ENCODE results near the gene TCF25.

DNA sequence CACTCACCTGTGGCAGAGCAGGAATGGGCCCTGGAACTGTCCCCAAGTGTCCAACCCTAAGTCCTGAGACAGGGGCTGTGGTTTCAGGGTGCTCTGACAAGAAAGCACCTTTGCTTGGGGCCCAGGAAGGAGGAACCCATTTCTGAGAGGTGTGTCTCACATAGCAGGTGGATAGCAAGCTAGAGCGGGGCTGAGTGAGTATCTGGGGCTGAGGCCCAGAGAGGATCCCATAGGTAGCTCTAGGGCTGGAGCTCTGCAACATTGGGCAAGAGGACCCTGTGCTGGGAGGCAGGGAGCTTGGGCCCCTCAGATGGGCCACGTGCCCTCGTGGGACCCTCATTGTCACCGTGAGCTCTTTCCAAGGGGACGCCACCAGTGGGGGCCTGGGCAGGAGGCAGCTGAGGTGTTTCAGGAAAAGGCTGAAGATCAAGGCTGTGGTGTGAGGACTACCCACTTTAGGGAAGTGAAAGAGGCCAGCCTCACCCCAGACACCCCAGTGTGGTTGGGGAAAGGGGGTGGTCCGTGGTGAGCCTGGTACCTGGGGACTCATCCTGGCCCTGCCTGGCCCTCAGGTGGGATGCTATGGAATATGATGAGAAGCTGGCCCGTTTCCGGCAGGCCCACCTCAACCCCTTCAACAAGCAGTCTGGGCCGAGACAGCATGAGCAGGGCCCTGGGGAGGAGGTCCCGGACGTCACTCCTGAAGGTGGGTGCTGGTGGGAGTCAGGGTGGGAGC is 80.4 kb downstream of the TCF25 start:
- TF ChIP-seq, protein P1, sequence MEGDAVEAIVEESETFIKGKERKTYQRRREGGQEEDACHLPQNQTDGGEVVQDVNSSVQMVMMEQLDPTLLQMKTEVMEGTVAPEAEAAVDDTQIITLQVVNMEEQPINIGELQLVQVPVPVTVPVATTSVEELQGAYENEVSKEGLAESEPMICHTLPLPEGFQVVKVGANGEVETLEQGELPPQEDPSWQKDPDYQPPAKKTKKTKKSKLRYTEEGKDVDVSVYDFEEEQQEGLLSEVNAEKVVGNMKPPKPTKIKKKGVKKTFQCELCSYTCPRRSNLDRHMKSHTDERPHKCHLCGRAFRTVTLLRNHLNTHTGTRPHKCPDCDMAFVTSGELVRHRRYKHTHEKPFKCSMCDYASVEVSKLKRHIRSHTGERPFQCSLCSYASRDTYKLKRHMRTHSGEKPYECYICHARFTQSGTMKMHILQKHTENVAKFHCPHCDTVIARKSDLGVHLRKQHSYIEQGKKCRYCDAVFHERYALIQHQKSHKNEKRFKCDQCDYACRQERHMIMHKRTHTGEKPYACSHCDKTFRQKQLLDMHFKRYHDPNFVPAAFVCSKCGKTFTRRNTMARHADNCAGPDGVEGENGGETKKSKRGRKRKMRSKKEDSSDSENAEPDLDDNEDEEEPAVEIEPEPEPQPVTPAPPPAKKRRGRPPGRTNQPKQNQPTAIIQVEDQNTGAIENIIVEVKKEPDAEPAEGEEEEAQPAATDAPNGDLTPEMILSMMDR (conservative IDR thresholded peaks at IDR 0.05; ENCODE audit: low read depth in 2 of 2): no peak
- TF ChIP-seq EZH2 (IDR thresholded peaks at IDR 0.05; ENCODE audit: low read depth, unreplicated experiment): no peak
- TF ChIP-seq EZH2phosphoT487 (IDR thresholded peaks at IDR 0.05; ENCODE audit: unreplicated experiment): no peak
- no peak for TF ChIP-seq POLR2AphosphoS5 (IDR thresholded peaks at IDR 0.05; ENCODE audit: low read depth)
- no peak for TF ChIP-seq JUNB (IDR thresholded peaks at IDR 0.05; ENCODE audit: unreplicated experiment)
- no peak for TF ChIP-seq CREB1 (CRISPR knock-in tag; IDR thresholded peaks at IDR 0.05; ENCODE audit: low read depth)

All from GM23338 (cell line).